ENCODE data around the gene MLLT10.

The MLLT10 gene

GRCh38 chr10:21509341-21510240 is 24.4 kb upstream of the MLLT10 start:
- TF ChIP-seq CTCF (IDR thresholded peaks at IDR 0.05): no peak
- Mint-ChIP-seq H3K4me3 (peak overlapping the region; percentile 99), H3K27ac (peak overlapping the region; percentile 98), H3K36me3 (ENCODE audit: low read depth) (peaks cover 8% of the 10 kb centered on the region), H3K9me3 (no peaks in the 10 kb centered on the region), H3K4me1 (peaks cover 87% of the 10 kb centered on the region), H3K27me3 (ENCODE audit: low read depth, poor library complexity) (peaks cover 5% of the 10 kb centered on the region)
- peak; percentile 47 for DNase-seq

GRCh38 chr10:21510241-21511094 is 23.6 kb upstream of the MLLT10 start:
- Mint-ChIP-seq H3K4me3 (peak overlapping the region; percentile 99), H3K27me3 (ENCODE audit: low read depth, poor library complexity) (peaks cover 5% of the 10 kb centered on the region), H3K9me3 (no peaks in the 10 kb centered on the region), H3K36me3 (ENCODE audit: low read depth) (peaks cover 14% of the 10 kb centered on the region), H3K27ac (peak overlapping the region; percentile 97), H3K4me1 (peaks cover 82% of the 10 kb centered on the region)
- peak; percentile 67 for DNase-seq
- TF ChIP-seq CTCF (IDR thresholded peaks at IDR 0.05): no peak

- peaks cover 20% of the 10 kb centered on the region for H3K36me3 Mint-ChIP-seq (ENCODE audit: low read depth)
- no peak for DNase-seq
- peaks cover 79% of the 10 kb centered on the region for H3K4me1 Mint-ChIP-seq
- peak overlapping the region; percentile 99 for H3K4me3 Mint-ChIP-seq
- peak overlapping the region; percentile 97 for H3K27ac Mint-ChIP-seq
- TF ChIP-seq CTCF (IDR thresholded peaks at IDR 0.05): no peak
- peaks cover 8% of the 10 kb centered on the region for H3K27me3 Mint-ChIP-seq (ENCODE audit: low read depth, poor library complexity)
- H3K9me3 Mint-ChIP-seq: no peaks in the 10 kb centered on the region
Observed at GRCh38 chr10:21511095-21511570, 22.9 kb upstream of the MLLT10 start.

- Mint-ChIP-seq H3K27ac (peak overlapping the region; percentile 92), H3K4me3 (peak overlapping the region; percentile 99), H3K27me3 (ENCODE audit: low read depth, poor library complexity) (peaks cover 8% of the 10 kb centered on the region), H3K9me3 (no peaks in the 10 kb centered on the region), H3K4me1 (peaks cover 70% of the 10 kb centered on the region), H3K36me3 (ENCODE audit: low read depth) (peaks cover 20% of the 10 kb centered on the region)
- no peak for TF ChIP-seq CTCF (IDR thresholded peaks at IDR 0.05)
- DNase-seq: no peak
Observed at GRCh38 chr10:21511946-21512572, 22.0 kb upstream of the MLLT10 start.

GRCh38 chr10:21512573-21513404 is 21.2 kb upstream of the MLLT10 start:
- peaks cover 8% of the 10 kb centered on the region for H3K27me3 Mint-ChIP-seq (ENCODE audit: low read depth, poor library complexity)
- DNase-seq: no peak
- peaks cover 20% of the 10 kb centered on the region for H3K36me3 Mint-ChIP-seq (ENCODE audit: low read depth)
- TF ChIP-seq CTCF (IDR thresholded peaks at IDR 0.05): no peak
- no peaks in the 10 kb centered on the region for H3K9me3 Mint-ChIP-seq
- peak overlapping the region; percentile 92 for H3K27ac Mint-ChIP-seq
- H3K4me3 Mint-ChIP-seq: peak overlapping the region; percentile 99
- peaks cover 67% of the 10 kb centered on the region for H3K4me1 Mint-ChIP-seq

All from nephron progenitor cell (in vitro differentiated cells).